Measurements from ENCODE around the gene TRABD2B.

DNA sequence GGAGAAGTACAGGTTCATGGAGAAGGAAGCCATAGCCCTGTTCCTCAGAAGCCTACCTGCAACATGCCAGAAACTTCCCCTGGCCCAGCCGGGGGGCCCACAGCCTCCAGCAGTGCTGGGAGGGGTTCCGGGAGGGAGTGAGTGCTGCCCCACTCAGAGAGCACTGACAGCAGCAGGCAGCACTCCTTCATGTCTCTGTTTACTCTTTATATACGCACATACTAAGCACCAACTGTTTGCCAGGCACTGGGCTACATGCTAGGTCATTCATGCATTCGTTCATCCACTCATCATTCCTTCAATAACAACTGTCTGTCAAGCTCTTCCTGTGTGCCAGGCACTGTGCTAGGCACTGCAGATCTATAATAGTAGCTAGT lies 120.6 kb downstream of the TRABD2B start:
- TF ChIP-seq ZNF75D (CRISPR knock-in tag; IDR thresholded peaks at IDR 0.05; ENCODE audit: borderline replicate concordance): no peak
- no peak for TF ChIP-seq KAT7 (CRISPR knock-in tag; IDR thresholded peaks at IDR 0.05; ENCODE audit: borderline replicate concordance)
- TF ChIP-seq, protein P1, sequence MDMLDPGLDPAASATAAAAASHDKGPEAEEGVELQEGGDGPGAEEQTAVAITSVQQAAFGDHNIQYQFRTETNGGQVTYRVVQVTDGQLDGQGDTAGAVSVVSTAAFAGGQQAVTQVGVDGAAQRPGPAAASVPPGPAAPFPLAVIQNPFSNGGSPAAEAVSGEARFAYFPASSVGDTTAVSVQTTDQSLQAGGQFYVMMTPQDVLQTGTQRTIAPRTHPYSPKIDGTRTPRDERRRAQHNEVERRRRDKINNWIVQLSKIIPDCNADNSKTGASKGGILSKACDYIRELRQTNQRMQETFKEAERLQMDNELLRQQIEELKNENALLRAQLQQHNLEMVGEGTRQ (IDR thresholded peaks at IDR 0.05; ENCODE audit: low read depth, low read length): no peak
- TF ChIP-seq, protein P1 (CRISPR knock-in tag; IDR thresholded peaks at IDR 0.05; ENCODE audit: borderline replicate concordance): no peak
- TF ChIP-seq CREB1 (IDR thresholded peaks at IDR 0.05): no peak
- no peak for TF ChIP-seq CREB1 (CRISPR knock-in tag; IDR thresholded peaks at IDR 0.05)
- TF ChIP-seq ZNF782 (CRISPR knock-in tag; IDR thresholded peaks at IDR 0.05; ENCODE audit: borderline replicate concordance): no peak
- TF ChIP-seq DNMT1 (CRISPR knock-in tag; IDR thresholded peaks at IDR 0.05): no peak
- TF ChIP-seq JUN (CRISPR knock-in tag; IDR thresholded peaks at IDR 0.05): no peak
- TF ChIP-seq ZNF549 (CRISPR knock-in tag; IDR thresholded peaks at IDR 0.05): no peak
- no peak for TF ChIP-seq TBX2 (CRISPR knock-in tag; IDR thresholded peaks at IDR 0.05; ENCODE audit: borderline replicate concordance)
- no peak for TF ChIP-seq ZNF24 (IDR thresholded peaks at IDR 0.05)
- TF ChIP-seq, protein P2, sequence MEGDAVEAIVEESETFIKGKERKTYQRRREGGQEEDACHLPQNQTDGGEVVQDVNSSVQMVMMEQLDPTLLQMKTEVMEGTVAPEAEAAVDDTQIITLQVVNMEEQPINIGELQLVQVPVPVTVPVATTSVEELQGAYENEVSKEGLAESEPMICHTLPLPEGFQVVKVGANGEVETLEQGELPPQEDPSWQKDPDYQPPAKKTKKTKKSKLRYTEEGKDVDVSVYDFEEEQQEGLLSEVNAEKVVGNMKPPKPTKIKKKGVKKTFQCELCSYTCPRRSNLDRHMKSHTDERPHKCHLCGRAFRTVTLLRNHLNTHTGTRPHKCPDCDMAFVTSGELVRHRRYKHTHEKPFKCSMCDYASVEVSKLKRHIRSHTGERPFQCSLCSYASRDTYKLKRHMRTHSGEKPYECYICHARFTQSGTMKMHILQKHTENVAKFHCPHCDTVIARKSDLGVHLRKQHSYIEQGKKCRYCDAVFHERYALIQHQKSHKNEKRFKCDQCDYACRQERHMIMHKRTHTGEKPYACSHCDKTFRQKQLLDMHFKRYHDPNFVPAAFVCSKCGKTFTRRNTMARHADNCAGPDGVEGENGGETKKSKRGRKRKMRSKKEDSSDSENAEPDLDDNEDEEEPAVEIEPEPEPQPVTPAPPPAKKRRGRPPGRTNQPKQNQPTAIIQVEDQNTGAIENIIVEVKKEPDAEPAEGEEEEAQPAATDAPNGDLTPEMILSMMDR (CRISPR knock-in tag; IDR thresholded peaks at IDR 0.05): no peak
- TF ChIP-seq, protein P3, sequence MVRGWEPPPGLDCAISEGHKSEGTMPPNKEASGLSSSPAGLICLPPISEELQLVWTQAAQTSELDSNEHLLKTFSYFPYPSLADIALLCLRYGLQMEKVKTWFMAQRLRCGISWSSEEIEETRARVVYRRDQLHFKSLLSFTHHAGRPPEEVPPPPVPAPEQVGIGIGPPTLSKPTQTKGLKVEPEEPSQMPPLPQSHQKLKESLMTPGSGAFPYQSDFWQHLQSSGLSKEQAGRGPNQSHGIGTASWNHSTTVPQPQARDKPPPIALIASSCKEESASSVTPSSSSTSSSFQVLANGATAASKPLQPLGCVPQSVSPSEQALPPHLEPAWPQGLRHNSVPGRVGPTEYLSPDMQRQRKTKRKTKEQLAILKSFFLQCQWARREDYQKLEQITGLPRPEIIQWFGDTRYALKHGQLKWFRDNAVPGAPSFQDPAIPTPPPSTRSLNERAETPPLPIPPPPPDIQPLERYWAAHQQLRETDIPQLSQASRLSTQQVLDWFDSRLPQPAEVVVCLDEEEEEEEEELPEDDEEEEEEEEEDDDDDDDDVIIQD (CRISPR knock-in tag; IDR thresholded peaks at IDR 0.05; ENCODE audit: low read depth): no peak
- TF ChIP-seq EP300 (IDR thresholded peaks at IDR 0.05; ENCODE audit: low read depth in 2 of 2, low read length in 2 of 2): no peak
- no peak for TF ChIP-seq EP300 (CRISPR knock-in tag; IDR thresholded peaks at IDR 0.05; ENCODE audit: borderline replicate concordance)
